Endothelial cell of umbilical vein (primary cell): ENCODE measurements around the gene PRRX2.

Experiments used
- CTCF ChIP-seq, 2 donors: IDR thresholded peaks; 1 replicate in 1 of 2; 2 replicates in 1 of 2; pipeline ENCODE4 v1.5.1; 2011; ENCODE audit warnings: low read length in 2 of 2, mild to moderate bottlenecking in 2 of 2, moderate library complexity in 2 of 2, control low read depth in 1 of 2, inconsistent platforms in 1 of 2, low read depth in 1 of 2; ENCODE audit not compliant: insufficient read depth in 1 of 2; ENCODE audit errors: extremely low read depth in 1 of 2
- EZH2 ChIP-seq: IDR thresholded peaks from 2 replicates; pipeline ENCODE4 v1.6.1; 2012; ENCODE audit warnings: borderline replicate concordance, low read depth, mild to moderate bottlenecking, moderate library complexity, low read length, inconsistent platforms; ENCODE audit not compliant: severe bottlenecking
- JUN ChIP-seq: IDR thresholded peaks from 2 replicates; pipeline ENCODE4 v1.6.1; 2011; ENCODE audit warnings: borderline replicate concordance, low read depth; ENCODE audit not compliant: insufficient read length, insufficient read depth
- MYC ChIP-seq: IDR thresholded peaks from one replicate; pipeline ENCODE4 v1.6.1; 2011; ENCODE audit warnings: mild to moderate bottlenecking, low read depth, low read length
- POLR2A ChIP-seq: IDR thresholded peaks from 2 replicates; pipeline ENCODE4 v1.6.1; 2012; ENCODE audit warnings: low read depth, mild to moderate bottlenecking, control low read depth, low read length
- POLR2AphosphoS5 ChIP-seq: IDR thresholded peaks from 2 replicates; pipeline ENCODE4 v1.6.1; 2012; ENCODE audit warnings: low read depth, mild to moderate bottlenecking, control low read depth, low read length, moderate library complexity; ENCODE audit not compliant: insufficient read depth

GRCh38 chr9:129694243-129694646 is 28.8 kb downstream of the PRRX2 start:
- no peak for TF ChIP-seq CTCF (IDR thresholded peaks at IDR 0.05; ENCODE audit: extremely low read depth in 1 of 2, insufficient read depth in 1 of 2, low read depth in 1 of 2, low read length in 2 of 2)
- no peak for TF ChIP-seq POLR2AphosphoS5
- TF ChIP-seq JUN: no peak
- TF ChIP-seq POLR2A: no peak
- no peak for TF ChIP-seq MYC
- no peak for TF ChIP-seq EZH2
